ENCODE data around the gene KRTAP5-7.

KRTAP5-7 gene

GRCh38 chr11:71496421-71496820 lies 30.6 kb upstream of the KRTAP5-7 start:
- TF ChIP-seq, protein P1, sequence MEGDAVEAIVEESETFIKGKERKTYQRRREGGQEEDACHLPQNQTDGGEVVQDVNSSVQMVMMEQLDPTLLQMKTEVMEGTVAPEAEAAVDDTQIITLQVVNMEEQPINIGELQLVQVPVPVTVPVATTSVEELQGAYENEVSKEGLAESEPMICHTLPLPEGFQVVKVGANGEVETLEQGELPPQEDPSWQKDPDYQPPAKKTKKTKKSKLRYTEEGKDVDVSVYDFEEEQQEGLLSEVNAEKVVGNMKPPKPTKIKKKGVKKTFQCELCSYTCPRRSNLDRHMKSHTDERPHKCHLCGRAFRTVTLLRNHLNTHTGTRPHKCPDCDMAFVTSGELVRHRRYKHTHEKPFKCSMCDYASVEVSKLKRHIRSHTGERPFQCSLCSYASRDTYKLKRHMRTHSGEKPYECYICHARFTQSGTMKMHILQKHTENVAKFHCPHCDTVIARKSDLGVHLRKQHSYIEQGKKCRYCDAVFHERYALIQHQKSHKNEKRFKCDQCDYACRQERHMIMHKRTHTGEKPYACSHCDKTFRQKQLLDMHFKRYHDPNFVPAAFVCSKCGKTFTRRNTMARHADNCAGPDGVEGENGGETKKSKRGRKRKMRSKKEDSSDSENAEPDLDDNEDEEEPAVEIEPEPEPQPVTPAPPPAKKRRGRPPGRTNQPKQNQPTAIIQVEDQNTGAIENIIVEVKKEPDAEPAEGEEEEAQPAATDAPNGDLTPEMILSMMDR (IDR thresholded peaks at IDR 0.05; ENCODE audit: extremely low read depth, insufficient read depth, missing control alignments), result no peak
- in situ Hi-C loops (cut with MboI; ENCODE audit: low pct_unique_long_range_greater_than_20kb, low sequenced_read_pairs, unreplicated experiment), result no loop called here
- no peak for DNase-seq (ENCODE audit: low spot score)

GRCh38 chr11:71498091-71498490 lies 29.0 kb upstream of the KRTAP5-7 start:
- TF ChIP-seq, protein P1 (IDR thresholded peaks at IDR 0.05; ENCODE audit: extremely low read depth, insufficient read depth, missing control alignments), result no peak
- in situ Hi-C loops (cut with MboI; ENCODE audit: low pct_unique_long_range_greater_than_20kb, low sequenced_read_pairs, unreplicated experiment), result no loop called here
- no peak for DNase-seq (ENCODE audit: low spot score)

GRCh38 chr11:71499125-71499524 lies 27.9 kb upstream of the KRTAP5-7 start:
- TF ChIP-seq, protein P1 (IDR thresholded peaks at IDR 0.05; ENCODE audit: extremely low read depth, insufficient read depth, missing control alignments), result no peak
- in situ Hi-C loops (cut with MboI; ENCODE audit: low pct_unique_long_range_greater_than_20kb, low sequenced_read_pairs, unreplicated experiment), result no loop called here
- no peak for DNase-seq (ENCODE audit: low spot score)

GRCh38 chr11:71499546-71499945 lies 27.5 kb upstream of the KRTAP5-7 start:
- in situ Hi-C loops (cut with MboI; ENCODE audit: low pct_unique_long_range_greater_than_20kb, low sequenced_read_pairs, unreplicated experiment), result no loop called here
- TF ChIP-seq, protein P1 (IDR thresholded peaks at IDR 0.05; ENCODE audit: extremely low read depth, insufficient read depth, missing control alignments), result no peak
- no peak for DNase-seq (ENCODE audit: low spot score)

DNA sequence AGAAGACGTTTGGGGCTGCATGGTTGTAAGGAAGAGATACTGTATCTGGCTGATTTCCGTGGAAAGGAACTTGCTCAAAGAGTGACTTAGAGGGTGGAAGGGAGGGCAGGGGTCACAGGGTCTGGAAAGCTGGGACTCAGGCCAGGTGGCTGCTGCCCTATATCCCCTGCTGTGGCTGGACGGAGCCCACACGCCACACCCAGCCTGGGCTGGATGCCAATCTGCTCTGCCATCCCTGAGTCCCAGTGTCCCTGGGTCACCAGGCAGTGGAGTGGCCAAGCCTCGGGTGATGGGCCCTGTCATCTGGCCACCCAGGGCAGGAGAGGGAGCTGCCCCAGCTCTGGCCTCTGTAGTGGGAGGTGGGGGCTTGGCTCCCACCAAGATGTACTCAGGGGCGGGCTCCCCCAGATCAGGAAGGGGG lies 26.5 kb upstream of the KRTAP5-7 start:
- in situ Hi-C loops (cut with MboI; ENCODE audit: low pct_unique_long_range_greater_than_20kb, low sequenced_read_pairs, unreplicated experiment), result no loop called here
- no peak for DNase-seq (ENCODE audit: low spot score)
- TF ChIP-seq, protein P1 (IDR thresholded peaks at IDR 0.05; ENCODE audit: extremely low read depth, insufficient read depth, missing control alignments), result no peak

DNA sequence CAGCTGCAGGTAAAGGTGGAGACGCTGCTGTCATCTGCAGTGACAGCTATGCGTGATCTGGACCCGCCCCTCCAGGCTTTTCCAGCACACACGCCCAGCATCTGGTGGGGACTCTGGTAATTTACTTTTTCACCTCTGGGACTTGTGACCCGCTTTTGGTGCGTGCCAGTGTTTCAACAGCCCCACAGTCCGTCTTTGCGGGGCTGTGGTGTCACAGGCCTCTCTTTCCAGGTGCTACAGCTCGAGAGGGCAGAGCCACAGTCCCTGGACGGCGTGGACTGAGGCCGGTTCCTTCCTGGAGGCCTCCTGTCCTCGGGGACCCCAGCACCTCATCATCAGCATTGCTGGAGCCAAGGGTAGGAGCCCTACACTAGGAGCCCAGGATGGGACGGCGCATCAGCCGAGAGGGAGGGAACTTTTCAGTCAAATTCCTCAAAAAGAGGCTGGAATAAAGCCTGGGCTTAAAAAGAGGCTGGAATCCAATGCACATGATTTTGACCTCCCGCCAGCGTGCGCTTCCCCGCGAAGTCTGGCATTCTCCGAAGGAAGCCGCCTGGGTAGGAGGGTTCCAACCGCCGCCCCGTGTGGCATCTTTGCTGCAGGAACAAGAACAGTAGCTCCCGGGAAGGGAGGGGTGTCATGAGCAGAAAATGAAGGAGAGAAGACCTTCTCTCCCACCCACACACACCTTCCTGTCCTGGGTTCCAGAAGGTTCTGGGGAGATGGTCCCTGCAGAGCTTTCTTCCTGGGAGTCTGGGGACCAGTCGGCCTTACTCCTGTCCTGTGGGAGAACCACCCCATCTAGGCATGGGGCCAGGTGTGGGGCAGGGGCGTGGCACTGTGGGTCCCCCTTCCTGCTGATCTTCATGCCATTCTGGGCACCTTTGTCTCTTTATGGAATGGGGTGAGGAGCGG lies 25.7 kb upstream of the KRTAP5-7 start:
- TF ChIP-seq, protein P1 (IDR thresholded peaks at IDR 0.05; ENCODE audit: extremely low read depth, insufficient read depth, missing control alignments), result no peak
- DNase-seq (ENCODE audit: low spot score), result no peak
- in situ Hi-C loops (cut with MboI; ENCODE audit: low pct_unique_long_range_greater_than_20kb, low sequenced_read_pairs, unreplicated experiment), result no loop called here
